NCI-H345 (cell line): ENCODE results near the gene RECK.
"Not testable (repeated sequence)": the region's sequence is repeated elsewhere in the genome, so short reads cannot be mapped to it uniquely, and the experiment has no call there.

ENCODE experiments used
- DNase-seq: peaks from one replicate; lab custom pipeline; 2025; lab: John Stamatoyannopoulos, UW

Gene RECK

DNA sequence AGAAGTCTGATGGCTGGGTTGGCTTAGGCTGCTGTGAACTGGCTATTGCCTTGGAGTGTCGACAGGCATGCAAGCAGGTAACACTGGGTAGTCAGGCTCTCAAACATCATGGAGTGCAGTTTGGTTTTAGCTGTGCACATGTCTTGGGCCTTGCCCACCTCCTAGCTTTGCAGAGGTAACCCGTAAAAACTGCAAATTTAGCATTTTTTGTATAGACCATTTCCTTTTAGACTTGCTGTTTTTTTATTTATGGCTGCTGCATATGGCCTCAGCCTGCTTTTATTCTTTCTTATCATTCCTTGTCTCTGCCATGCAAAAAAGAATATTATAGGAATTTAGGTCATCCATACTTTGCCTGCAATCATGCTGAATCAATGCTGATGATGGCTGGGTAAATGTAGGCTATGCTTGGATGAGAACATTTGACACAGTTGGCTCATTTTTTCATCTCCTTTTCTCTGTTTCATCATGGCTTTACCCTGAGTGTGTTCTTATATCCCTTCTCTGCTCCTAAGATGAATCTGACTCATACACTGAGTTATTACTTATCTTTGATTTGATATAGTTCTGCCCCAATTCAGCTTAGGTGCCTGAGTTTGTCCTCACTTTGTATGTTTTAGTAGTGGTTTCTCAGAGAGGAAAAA is 27.2 kb downstream of the RECK start:
- DNase-seq: no peak

GRCh38 chr9:36064448-36065037 is 27.8 kb downstream of the RECK start:
- no peak for DNase-seq

- no peak for DNase-seq
Observed at GRCh38 chr9:36074055-36074454, 37.3 kb downstream of the RECK start.

DNA sequence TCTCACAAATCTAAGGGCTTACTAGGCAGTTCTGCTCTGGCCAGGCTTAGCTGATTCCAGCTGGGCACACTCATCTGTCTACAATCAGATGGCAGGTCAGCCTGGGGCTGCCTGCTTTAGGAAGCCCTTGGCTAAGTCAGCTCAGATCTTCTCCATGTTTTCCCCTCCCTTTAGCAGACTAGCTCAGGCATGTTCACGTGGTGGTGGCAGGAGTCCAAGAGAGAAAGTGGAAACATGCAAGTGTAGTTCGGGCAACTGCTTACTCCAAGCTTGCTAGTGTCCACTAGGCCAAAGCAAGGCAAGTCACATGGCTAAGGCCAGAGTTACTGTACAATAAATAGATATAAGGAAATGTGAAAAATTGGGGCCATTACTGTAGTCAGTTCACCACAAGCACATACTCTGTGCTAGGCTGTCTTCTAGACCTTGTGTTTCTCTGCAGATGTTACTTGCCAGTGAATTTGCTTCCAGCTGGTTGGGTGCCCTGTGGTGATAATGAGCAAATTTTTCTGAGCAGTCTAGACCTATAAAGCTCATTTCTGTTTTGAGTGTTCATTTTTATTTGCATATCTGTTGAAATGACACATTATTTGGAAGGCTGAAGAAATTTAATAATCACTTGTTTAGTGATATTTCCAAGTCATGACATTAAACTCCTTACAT is 38.3 kb downstream of the RECK start:
- DNase-seq: peak; percentile 25

DNA sequence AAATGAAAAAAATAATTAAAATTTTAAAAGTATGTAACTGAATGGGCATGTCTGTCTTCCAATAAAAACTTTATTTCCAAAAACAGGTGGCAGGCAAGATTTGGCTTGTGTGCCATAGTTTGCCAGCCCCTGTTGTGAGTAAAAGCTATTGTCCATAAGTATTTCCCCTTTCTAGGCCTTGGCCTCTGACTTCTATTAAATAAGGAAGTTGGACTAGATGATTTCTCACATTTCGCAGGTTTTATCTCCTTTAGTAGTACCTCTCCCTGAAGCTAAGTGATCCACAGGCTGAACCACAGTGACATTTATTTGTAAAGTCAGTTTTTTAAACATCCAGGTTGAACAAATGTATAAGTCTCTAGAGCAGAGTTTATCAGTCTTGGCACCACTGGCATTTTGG is 41.3 kb downstream of the RECK start:
- no peak for DNase-seq

DNA sequence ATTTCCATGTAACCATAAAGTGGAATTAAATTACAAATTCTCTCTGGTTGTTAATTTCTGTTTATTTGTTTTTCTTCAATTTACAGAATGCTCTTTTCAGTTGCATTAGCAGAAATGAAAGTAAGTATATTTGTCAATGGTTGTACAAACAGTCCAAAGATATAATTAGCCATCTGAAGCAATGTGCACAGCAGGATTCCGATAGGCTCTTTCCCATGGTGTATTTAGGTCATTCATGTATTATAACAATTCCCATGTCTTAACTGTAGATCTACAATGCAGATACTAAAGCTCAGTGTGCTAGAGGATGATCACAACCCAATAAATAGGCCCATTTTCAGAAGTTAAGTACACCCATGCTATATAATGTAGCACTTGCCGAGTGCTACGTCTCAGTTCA is 43.8 kb downstream of the RECK start:
- DNase-seq: no peak

- DNase-seq: no peak
Observed at GRCh38 chr9:36082931-36083330, 46.2 kb downstream of the RECK start.

DNA sequence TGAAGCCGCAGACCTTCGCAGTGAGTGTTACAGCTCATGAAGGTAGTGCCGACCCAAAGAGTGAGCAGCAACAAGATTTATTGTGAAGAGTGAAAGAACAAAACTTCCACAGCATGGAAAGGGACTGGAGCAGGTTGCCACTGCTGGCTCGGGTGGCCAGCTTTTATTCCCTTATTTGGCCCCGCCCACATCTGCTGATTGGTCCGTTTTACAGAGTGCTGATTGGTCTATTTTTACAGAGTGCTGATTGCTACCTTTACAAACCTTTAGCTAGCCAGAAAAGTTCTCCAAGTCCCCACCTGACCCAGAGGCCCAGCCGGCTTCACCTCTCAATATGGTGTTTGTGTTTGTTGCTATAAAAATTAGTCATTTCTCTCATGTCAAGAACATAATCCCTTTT is 49.7 kb downstream of the RECK start:
- DNase-seq: no peak

GRCh38 chr9:36087054-36087453 is 50.3 kb downstream of the RECK start:
- DNase-seq: not testable (repeated sequence)

- DNase-seq: no peak
Observed at GRCh38 chr9:36088020-36088419, 51.3 kb downstream of the RECK start.

DNA sequence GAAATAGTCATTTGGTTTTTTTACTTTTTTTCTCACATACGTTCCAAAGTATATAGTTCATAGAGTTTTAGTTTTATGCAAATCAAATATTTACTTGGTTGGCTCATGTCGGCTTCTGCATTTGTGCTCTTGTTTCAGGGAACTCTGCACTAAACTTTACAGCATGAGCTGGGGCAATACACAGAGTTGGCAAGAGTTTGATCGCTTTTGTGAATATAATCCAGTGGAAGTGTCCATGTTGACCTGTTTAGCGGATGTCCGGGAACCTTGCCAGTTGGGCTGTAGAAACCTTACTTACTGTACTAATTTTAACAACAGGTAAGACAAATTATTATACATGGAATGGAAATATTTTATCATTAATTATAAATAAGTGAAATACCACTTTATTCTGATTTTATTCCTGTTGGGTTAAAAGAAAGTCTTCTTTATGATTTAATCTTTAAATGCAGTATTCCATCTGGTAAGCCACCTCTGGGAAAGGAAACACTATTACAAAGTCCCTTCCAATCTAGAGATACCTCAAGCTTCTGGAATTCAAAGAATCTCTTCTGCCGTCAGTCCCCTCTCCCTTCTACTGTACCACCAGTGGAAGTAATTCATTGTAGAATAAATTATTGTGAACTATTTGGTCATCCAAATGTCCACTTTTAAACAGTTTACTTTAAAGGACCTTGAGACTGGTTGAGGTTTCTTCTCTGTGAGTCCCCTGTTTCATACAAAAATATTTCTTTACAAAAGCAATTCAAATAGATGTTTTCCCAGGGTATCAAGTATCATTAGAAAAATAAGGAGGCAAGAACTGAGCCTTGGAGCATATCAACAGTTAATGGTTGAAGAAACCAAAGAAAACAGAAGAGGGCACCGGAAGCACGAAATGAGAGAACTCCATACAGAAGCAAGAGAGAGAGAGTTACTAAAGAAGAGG is 54.6 kb downstream of the RECK start:
- no peak for DNase-seq

GRCh38 chr9:36092014-36092413 is 55.3 kb downstream of the RECK start:
- DNase-seq: no peak

GRCh38 chr9:36092509-36093215 is 55.9 kb downstream of the RECK start:
- no peak for DNase-seq

GRCh38 chr9:36093384-36093783 is 56.7 kb downstream of the RECK start:
- no peak for DNase-seq

DNA sequence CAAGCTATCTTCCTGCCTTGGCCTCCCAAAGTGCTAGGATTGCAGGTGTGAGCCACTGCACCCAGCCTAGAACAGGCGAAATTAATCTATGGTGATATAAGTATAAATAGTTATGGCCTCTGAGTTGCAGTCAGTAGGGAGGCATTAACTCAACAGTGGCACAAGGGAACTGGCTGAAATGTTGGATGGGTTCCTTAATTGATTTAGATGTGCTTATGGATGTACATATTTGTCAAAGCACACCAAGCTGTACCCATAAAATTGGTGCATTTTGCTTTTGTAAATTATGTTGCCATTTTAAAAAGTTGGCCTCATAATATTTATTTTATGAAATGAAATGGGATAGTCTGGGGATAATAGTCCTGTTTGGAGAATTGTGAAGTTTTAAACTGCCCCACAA is 63.0 kb downstream of the RECK start:
- no peak for DNase-seq

DNA sequence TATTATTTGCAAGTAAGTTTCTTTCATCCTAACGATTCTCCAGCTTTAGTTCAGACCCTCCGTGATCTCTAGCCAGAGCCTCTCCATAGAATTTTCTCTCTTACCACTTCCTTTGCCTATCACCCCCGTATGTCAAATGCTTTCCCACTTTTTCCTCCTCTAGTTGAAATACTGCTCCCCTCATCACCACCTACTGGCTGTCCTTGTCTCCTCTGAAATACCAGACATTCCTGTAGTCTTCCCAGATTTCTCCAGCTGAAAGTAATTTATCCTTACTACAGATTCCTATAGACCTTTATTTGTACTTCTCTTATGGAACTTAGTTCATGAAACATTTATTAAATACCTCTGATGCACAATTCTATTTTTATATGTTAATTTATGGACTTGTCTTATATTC is 63.8 kb downstream of the RECK start:
- no peak for DNase-seq

DNA sequence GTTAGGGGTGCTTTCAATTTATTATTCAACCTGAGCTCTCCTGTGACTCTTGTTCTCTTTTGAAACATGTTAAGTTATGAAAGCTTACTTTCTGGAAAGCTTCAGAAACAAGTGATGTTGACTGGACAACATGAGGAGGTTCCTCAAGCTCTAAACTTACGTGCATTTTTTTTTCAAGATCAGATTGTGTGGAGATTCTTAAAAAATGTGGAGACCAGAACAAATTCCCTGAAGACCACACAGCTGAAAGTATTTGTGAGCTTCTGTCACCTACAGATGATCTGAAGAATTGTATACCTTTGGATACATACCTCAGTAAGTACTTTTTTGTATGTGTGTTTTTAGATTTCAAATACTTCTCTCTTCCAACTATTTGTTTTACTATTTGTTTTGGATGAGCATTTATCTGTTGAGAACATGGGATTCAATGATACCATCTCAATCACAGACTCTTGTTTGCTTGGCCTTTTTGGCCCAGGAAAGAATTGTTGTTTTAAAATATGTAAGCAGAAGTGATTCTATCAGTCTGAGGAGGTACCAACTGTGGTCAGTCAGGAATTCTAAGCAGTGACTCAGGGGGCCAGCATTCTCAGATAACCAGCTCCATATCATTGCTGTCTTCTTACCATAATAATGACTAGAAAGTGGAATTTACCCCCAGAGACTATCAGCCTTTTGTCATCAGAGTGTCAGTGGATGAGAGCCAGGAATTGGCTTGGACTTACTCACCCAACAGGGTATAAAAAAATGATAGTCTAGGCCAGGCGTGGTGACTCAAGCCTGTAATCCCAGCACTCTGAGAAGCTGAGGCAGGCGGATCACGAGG is 65.4 kb downstream of the RECK start:
- DNase-seq: no peak

- DNase-seq: peak; percentile 63
Observed at GRCh38 chr9:36102742-36103495, 66.2 kb downstream of the RECK start.

DNA sequence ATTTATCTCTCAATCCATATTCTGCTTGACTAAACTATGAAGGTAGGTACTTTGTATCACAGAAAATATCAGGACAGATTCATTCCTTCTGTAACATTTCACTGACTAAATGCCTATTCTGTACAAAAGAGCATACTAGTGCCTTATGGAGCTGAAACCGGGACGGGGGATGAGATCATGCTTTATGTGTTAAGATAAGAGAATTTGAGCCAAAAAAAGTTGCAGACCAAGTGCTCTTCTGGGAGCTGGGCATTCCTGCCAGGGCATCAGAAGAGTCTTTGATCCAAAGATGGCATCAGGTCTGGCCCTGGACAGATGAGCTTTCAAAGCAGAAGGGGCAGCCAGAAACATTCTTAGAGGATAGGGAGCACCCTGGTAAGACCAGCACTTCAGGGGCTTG is 72.4 kb downstream of the RECK start:
- no peak for DNase-seq

- no peak for DNase-seq
Observed at GRCh38 chr9:36110434-36110833, 73.7 kb downstream of the RECK start.
